Measurements from ENCODE around the gene GCAT. TPM values are rescaled to one million over a fixed set of nuclear protein-coding genes. Genes with fewer than 3 reads are reported as not detected.

GCAT gene
- total and polyA plus RNA-seq, 2 of the 13 experiments (the other 11 are each of a cell fraction or from before 2014, with no cell fraction given) = 28.0 to 50.3 TPM

DNA sequence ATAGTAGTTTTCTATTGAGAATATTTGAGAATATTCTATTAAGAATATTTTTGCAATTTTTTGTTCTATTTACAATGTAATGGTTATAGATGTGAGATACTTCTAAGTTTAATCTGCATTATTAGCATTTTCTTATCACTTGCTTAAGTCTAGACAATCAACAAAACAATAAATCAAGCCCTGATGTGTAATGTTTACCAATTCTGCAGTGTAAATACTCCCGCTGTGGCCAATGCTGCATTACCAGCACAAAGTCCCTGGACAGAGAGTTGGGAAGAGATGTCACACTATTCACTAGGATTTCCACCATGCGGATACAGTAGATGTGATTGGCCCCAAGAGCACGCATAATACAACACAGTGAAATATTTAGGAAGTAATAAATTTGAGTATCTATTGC is 47.6 kb upstream of the GCAT start (continued):
- TF ChIP-seq, protein P1, sequence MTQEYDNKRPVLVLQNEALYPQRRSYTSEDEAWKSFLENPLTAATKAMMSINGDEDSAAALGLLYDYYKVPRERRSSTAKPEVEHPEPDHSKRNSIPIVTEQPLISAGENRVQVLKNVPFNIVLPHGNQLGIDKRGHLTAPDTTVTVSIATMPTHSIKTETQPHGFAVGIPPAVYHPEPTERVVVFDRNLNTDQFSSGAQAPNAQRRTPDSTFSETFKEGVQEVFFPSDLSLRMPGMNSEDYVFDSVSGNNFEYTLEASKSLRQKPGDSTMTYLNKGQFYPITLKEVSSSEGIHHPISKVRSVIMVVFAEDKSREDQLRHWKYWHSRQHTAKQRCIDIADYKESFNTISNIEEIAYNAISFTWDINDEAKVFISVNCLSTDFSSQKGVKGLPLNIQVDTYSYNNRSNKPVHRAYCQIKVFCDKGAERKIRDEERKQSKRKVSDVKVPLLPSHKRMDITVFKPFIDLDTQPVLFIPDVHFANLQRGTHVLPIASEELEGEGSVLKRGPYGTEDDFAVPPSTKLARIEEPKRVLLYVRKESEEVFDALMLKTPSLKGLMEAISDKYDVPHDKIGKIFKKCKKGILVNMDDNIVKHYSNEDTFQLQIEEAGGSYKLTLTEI (CRISPR knock-in tag; conservative IDR thresholded peaks at IDR 0.05) = no peak
- peak; percentile 69 for TF ChIP-seq RARA (CRISPR knock-in tag; IDR thresholded peaks at IDR 0.05)
- no peak for TF ChIP-seq ZBTB46 (CRISPR knock-in tag; IDR thresholded peaks at IDR 0.05; ENCODE audit: borderline replicate concordance)
- TF ChIP-seq ZNF879 (CRISPR knock-in tag; IDR thresholded peaks at IDR 0.05) = no peak
- no peak for TF ChIP-seq ZNF225 (CRISPR knock-in tag; IDR thresholded peaks at IDR 0.05)
- no peak for TF ChIP-seq ZNF234 (CRISPR knock-in tag; conservative IDR thresholded peaks at IDR 0.05)
- TF ChIP-seq PITX1 (CRISPR knock-in tag; IDR thresholded peaks at IDR 0.05) = no peak
- TF ChIP-seq MIER2 (CRISPR knock-in tag; IDR thresholded peaks at IDR 0.05) = 0 out of 2 replicates have a peak, but pooled peaks have one; percentile 39
- TF ChIP-seq ZNF138 (CRISPR knock-in tag; IDR thresholded peaks at IDR 0.05; ENCODE audit: low read depth) = no peak
- TF ChIP-seq MAFF (IDR thresholded peaks at IDR 0.05; ENCODE audit: low read depth, low read length) = peak; percentile 27; the same call in 1 of the 2 replicates
- TF ChIP-seq ZBTB8A (CRISPR knock-in tag; IDR thresholded peaks at IDR 0.05; ENCODE audit: borderline replicate concordance, low read depth) = no peak
- peak; percentile 43; the same call in 1 of the 2 replicates for TF ChIP-seq FOXJ3 (CRISPR knock-in tag; IDR thresholded peaks at IDR 0.05; ENCODE audit: borderline replicate concordance)
- no peak for TF ChIP-seq SNAI1 (CRISPR knock-in tag; IDR thresholded peaks at IDR 0.05; ENCODE audit: borderline replicate concordance)
- TF ChIP-seq, protein P2, sequence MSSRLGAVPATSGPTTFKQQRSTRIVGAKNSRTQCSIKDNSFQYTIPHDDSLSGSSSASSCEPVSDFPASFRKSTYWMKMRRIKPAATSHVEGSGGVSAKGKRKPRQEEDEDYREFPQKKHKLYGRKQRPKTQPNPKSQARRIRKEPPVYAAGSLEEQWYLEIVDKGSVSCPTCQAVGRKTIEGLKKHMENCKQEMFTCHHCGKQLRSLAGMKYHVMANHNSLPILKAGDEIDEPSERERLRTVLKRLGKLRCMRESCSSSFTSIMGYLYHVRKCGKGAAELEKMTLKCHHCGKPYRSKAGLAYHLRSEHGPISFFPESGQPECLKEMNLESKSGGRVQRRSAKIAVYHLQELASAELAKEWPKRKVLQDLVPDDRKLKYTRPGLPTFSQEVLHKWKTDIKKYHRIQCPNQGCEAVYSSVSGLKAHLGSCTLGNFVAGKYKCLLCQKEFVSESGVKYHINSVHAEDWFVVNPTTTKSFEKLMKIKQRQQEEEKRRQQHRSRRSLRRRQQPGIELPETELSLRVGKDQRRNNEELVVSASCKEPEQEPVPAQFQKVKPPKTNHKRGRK (CRISPR knock-in tag; IDR thresholded peaks at IDR 0.05) = no peak
- TF ChIP-seq ZNF318 (CRISPR knock-in tag; IDR thresholded peaks at IDR 0.05) = no peak
- no peak for TF ChIP-seq ZNF468 (CRISPR knock-in tag; IDR thresholded peaks at IDR 0.05)
- TF ChIP-seq FOXO1 (CRISPR knock-in tag; IDR thresholded peaks at IDR 0.05) = peak; percentile 77; the same call in 1 of the 2 replicates
- TF ChIP-seq ZNF746 (CRISPR knock-in tag; IDR thresholded peaks at IDR 0.05) = no peak
